GM19324 (cell line): Measurements from ENCODE around the gene DOCK2.
"Not testable (repeated sequence)": the region's sequence is repeated elsewhere in the genome, so short reads cannot be mapped to it uniquely, and the experiment has no call there.

Source experiments
- ATAC-seq: cut with Tn5 transposase; IDR thresholded peaks from one replicate; pipeline ENCODE4 v1.9.1; 2021; ENCODE audit warnings: mild to moderate bottlenecking, moderate library complexity; ENCODE audit not compliant: unreplicated experiment, low FRiP score

DOCK2 gene

DNA sequence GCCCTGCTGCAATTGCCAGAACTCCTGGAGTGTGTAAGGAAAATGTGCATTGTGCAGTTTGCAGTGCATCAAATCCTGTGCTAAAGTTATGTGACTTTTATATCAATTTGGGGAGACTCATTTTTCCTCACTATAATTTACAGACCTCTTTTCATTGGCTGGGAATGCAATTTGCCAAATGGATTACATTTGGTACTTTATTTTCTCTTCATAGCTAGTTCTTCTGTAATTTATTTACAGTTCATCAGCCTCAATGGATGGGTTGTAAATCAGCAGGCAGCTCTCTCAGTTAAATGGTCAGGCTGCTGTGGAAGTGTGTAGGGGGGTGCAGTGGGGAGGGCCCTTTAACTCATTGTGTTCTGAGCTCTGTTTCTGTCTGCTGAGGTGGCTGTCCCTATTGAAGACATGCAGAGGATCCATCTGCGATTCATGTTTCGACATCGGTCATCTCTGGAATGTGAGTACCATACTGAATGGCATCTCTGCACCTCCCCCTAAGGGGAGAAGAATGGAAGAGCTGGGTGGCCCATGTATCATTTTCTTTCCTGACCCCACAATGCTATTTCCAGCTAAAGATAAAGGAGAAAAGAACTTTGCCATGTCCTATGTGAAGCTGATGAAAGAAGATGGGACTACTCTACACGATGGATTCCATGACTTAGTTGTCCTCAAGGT is 74.6 kb downstream of the DOCK2 start:
- no peak for ATAC-seq

- no peak for ATAC-seq
Observed at GRCh38 chr5:169712428-169712827, 75.4 kb downstream of the DOCK2 start.

- ATAC-seq: no peak
Observed at GRCh38 chr5:169716287-169716686, 79.2 kb downstream of the DOCK2 start.

DNA sequence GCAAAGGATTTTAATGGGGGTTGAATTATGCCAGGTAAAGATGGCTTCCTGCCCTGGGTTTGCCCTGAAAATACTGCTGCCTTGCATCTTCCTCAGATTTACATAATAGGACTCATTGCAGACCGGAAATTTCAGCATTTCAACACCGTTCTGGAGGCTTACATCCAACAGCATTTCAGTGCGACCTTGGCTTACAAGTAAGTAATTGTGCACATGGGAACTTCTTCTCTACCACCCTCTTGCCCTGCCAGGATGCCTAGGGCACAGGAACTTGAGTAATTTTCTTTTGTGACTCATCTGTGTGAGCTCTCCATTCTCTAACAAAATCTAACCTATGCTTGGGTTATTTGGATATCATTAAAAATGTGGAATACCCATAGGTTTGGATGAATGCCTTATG is 80.2 kb downstream of the DOCK2 start:
- no peak for ATAC-seq

GRCh38 chr5:169719360-169720314 is 82.6 kb downstream of the DOCK2 start:
- ATAC-seq: no peak

- ATAC-seq: no peak
Observed at GRCh38 chr5:169721771-169722170, 84.7 kb downstream of the DOCK2 start.

- ATAC-seq: no peak
Observed at GRCh38 chr5:169723103-169723831, 86.2 kb downstream of the DOCK2 start.

DNA sequence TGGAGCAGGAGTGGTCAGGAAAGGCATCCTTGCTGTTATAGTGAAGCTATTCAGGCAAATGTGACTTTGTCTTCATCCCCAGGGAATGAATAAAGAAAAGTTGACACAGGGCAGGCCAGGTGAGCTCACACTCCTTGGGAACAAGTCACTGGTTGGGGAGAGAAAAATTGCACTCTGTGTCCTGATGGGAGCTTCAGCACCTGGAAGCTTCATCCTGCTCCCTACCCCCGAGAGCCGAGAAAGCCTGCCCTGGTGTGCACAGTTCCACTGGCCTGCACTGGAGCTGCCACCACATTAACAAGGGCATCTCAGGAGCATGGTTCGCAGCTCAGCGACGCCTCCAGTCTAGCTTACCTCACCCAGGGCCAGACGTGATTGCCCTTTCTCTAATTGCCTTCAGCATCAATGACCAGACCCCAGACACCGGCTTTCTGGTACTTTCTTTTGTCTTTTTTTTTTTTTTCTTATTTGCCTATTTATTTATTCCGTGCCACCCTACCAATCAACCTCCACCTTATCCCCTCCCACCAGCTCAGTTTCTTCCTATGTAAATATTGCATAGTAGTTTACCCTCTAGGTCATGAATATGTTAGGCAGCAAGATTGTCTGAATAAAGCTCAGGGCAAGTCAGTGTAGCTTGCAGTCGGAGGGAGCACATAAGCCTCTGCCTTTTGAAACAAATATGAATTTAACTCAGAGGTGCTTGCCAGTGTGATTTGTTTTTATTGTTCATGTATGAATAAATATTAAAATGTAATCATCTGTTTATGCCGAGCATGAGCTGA is 87.4 kb downstream of the DOCK2 start:
- no peak for ATAC-seq

DNA sequence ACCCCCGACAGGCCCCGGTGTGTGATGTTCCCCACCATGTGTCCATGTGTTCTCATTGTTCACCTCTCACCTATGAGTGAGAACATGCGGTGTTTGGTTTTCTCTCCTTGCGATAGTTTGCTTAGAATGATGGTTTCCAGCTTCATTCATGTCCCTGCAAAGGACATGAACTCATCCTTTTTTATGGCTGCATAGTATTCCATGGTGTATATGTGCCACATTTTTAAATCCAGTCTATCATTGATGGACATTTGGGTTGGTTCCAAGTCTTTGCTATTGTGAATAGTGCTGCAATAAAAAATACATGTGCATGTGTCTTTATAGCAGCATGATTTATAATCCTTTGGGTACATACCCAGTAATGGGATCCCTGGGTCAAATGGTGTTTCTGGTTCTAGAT is 88.6 kb downstream of the DOCK2 start:
- ATAC-seq: not testable (repeated sequence)

GRCh38 chr5:169728418-169728817 is 91.3 kb downstream of the DOCK2 start:
- no peak for ATAC-seq

DNA sequence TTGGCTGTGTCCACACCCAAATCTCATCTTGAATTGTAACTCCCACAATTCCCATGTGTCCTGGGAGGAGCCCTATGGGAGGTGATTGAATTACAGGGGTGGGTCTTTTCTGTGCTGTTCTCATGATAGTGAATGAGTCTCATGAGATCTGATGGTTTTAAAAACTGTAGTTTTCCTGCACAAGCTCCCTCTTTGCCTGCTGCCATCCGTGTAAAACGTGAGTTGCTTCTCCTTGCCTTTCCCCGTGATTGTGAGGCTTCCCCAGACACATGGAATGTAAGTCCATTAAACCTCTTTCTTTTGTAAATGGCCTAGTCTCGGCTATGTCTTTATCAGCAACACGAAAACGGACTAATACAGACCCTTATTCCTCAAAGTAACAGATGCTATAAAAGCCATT is 94.1 kb downstream of the DOCK2 start:
- no peak for ATAC-seq

DNA sequence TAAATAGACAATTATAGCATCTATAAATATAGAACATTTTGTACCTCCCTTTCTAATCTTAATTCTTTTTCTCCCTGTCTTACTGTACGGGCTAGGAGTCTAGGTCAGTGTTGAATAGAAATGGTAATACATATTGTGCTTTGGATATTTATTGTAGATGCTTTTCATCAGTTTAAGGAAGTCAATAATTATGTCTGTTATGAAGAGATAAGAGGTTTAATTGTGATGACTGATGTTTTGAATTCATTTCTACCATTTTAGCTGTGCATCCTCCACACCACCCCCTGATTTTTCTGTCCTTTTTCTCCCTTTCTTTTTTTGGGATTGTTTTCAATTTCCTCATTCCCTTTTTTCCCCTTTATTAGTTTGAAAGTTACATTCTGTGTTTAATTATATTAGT is 95.8 kb downstream of the DOCK2 start:
- ATAC-seq: no peak

GRCh38 chr5:169735913-169736312 is 98.8 kb downstream of the DOCK2 start:
- no peak for ATAC-seq

DNA sequence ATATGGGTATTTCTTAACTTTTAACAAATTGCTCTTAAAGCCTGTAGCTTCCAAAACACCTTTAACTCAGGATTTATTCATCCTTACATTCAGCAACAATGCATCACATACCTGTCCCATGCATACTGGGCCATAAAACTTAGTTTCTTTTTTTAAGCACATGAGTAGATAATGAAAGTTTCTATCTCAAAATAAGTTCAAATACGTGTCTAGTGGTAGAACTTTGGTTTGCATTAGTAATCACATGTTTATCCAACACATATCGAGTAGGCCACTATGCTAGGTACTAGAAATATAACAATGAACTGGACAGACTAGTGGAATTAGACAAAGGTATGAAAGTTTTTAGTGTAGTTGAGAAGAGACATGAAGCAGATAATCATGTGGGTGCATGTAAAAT is 99.6 kb downstream of the DOCK2 start:
- ATAC-seq: no peak

DNA sequence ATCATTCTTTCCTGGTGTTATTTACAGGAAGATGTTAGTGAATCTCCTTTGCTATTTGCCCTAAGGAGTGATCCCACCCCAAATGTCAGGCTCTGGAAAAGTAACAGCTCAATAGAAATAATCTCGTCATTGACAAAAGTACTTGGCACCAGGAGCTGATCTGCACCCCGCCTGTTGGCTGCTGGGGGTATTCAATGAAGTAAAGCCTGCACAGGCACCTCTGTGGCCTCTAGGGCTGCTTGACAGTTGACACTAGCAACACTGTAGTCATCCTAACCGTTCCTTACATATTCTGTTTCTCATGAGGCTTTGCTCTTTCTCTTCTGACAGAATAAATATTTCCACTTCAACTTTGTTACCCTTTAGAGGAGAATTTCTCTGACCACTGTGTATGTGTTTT is 103.4 kb downstream of the DOCK2 start:
- no peak for ATAC-seq

DNA sequence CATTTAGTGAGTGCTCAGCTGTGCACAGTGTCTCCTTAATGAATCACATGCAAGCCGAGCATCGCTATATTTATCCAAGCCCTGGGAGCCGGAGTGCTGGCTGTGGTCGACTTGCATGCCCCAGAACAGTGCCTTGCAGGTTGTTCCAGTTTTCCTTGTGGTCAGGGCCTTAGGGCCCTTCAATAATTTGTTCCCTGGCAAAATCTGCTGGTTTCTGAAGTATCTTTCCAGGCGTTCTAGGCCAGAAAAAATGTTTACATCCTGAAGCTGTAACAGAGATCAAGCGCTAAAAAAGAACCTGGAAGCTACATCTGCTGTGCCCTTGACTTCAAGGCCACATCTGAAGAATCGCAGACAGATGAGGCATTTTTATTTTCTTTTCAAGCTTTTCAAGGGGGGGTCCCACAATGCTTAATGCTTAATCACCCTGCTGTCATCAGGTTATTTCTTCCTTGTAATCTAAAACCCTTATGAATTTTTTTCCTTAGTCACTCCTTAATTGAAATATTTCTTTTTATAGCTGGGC is 105.8 kb downstream of the DOCK2 start:
- no peak for ATAC-seq

GRCh38 chr5:169744336-169744735 is 107.3 kb downstream of the DOCK2 start:
- no peak for ATAC-seq

GRCh38 chr5:169745441-169746146 is 108.5 kb downstream of the DOCK2 start:
- ATAC-seq: no peak

GRCh38 chr5:169746147-169746694 is 109.1 kb downstream of the DOCK2 start:
- no peak for ATAC-seq
